ENCODE results near the gene DMBX1.
A peak's percentile ranks its signal among the peaks of the same experiment; 100 is the strongest.

The DMBX1 gene

DNA sequence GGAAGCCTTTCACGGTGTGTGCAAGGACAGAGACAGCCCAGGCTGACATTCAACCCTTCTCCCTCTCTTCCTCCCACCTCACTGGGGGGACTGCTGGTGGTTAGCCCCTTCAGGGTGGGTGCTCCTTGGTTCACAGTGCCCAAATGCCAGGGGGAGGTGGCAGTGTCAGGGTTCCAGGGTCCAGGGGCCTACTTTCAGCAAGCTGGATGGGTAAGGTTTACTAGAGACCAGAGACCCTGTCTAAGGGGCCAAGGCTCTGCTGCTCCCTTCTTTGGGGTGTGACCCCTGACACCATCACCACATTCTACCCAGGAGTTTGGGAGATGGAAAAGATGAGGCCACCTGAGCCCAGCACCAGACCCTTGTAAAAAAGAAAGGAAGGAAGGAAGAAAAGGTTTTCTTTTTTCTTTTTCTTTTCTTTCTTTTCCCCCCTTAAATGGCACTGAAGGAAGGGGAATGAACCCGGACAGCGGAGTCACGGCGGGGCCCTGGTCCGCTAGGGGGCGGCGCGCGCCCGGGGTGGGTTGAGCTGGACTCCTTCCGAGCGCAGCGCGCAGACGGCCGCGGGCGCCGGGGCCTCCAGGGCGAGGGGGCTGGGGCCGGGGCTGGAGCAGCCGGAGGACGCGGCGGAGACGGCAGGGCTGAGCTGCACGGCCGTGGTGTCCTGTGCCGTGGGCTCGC lies 43.0 kb downstream of the DMBX1 start:
- no peak overlapping the region for H3K27ac ChIP-seq
- TF ChIP-seq, protein P1, sequence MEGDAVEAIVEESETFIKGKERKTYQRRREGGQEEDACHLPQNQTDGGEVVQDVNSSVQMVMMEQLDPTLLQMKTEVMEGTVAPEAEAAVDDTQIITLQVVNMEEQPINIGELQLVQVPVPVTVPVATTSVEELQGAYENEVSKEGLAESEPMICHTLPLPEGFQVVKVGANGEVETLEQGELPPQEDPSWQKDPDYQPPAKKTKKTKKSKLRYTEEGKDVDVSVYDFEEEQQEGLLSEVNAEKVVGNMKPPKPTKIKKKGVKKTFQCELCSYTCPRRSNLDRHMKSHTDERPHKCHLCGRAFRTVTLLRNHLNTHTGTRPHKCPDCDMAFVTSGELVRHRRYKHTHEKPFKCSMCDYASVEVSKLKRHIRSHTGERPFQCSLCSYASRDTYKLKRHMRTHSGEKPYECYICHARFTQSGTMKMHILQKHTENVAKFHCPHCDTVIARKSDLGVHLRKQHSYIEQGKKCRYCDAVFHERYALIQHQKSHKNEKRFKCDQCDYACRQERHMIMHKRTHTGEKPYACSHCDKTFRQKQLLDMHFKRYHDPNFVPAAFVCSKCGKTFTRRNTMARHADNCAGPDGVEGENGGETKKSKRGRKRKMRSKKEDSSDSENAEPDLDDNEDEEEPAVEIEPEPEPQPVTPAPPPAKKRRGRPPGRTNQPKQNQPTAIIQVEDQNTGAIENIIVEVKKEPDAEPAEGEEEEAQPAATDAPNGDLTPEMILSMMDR (conservative IDR thresholded peaks at IDR 0.05): peak; percentile 18
- no peak for TF ChIP-seq ZFX (IDR thresholded peaks at IDR 0.05)

DNA sequence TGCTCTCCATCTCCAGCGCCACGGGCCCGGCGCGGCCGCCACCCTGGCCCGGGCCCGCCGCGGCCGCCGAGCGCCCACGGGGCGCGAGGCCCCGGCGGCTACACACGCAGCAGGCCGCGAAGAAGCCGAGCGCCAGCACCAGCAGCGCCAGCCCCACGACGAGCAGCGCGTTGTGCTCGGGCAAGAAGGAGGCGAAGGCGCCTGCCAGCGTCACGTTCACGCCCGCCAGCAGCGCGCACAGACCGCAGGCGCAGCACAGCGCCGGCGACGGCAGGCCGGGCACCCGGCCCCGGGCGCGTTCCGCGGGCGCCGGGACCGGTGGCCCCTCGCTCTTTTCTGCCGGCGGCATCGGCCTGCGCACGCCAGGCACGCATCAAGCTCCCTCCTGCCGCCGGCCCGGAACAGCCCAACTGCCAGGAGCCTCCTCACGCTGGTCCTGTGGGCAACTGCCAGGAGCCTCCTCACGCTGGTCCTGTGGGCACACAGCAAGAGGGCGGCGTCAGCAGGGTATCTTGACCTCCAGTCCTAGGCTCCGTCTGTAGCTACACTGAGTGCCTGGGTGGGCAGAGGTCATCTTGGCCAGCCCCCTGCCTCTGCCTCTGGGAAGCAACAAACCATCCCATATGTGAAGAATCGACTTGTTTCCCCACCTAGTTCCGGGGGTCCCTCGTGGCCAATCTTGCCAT lies 43.7 kb downstream of the DMBX1 start:
- TF ChIP-seq, protein P1 (conservative IDR thresholded peaks at IDR 0.05): no peak
- TF ChIP-seq ZFX (IDR thresholded peaks at IDR 0.05): no peak
- H3K27ac ChIP-seq: no peak overlapping the region

DNA sequence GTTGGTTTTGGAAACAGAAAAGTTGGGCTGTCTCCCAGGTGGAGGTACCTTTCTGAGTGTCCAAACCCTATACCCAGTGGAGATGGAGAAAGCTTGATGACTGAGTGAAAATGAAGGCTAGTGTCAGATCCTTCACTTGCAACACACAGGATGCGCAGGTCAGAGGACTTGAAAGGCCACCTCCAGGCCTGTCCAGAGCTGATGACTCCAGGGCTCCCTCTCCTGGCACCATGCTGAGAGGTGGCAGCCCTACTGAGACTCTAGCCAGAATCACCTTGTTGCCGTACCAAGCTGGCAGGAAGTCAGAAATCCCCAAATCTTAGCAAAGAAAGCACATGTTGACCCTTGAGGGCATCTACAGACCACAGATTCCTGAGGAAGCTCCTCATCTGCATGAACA lies 45.4 kb downstream of the DMBX1 start:
- TF ChIP-seq, protein P1 (conservative IDR thresholded peaks at IDR 0.05): peak; percentile 82
- no peak for TF ChIP-seq ZFX (IDR thresholded peaks at IDR 0.05)
- H3K27ac ChIP-seq: no peak overlapping the region

DNA sequence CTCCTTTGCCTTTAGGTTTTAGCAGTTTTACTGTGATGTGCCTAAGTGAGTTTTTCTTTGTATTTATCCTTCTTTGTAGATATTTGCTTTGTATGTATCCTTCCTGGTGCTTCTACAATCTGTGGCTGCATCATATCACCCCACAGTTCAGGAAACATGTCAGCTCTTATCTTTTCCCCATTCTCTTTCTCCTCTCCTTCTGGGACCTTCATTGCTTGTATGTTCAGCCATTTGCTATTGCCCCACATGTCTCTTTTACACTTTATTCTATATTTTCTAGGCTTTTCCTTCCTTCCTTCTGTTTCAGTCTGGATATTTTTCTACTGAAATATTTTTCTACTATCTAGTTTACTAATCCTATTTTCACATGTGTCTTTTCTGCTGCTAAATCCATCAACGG lies 46.9 kb downstream of the DMBX1 start:
- TF ChIP-seq, protein P1 (conservative IDR thresholded peaks at IDR 0.05): no peak
- no peak for TF ChIP-seq ZFX (IDR thresholded peaks at IDR 0.05)
- H3K27ac ChIP-seq: no peak overlapping the region

- H3K27ac ChIP-seq: no peak overlapping the region
- TF ChIP-seq, protein P1 (conservative IDR thresholded peaks at IDR 0.05): no peak
- TF ChIP-seq ZFX (IDR thresholded peaks at IDR 0.05): no peak
Observed at GRCh38 chr1:46537651-46538050, 48.0 kb downstream of the DMBX1 start.

DNA sequence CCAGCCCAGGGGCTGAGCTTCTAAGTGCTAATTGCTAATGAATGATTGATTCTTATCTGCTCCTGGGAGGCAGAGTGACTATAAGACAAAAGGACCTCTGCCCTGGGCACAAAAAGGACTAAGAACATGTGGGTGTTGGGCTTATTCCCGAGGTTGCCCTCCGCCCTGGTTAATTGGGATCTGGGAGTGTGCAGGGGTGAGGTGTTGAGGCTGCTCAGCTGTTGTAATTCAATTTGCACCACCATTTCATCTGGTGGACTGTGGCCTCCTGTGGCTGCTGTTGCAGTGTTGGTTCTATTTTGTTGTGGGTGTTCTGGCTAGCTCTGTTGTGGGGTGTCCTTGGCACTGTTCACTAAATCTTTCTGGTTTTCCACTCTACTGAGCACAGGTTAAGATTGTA lies 48.5 kb downstream of the DMBX1 start:
- H3K27ac ChIP-seq: no peak overlapping the region
- TF ChIP-seq, protein P1 (conservative IDR thresholded peaks at IDR 0.05): no peak
- no peak for TF ChIP-seq ZFX (IDR thresholded peaks at IDR 0.05)

Data from C4-2B (cell line).